ENCODE results near the gene RBM8A. TPM values are rescaled to one million over a fixed set of nuclear protein-coding genes. Genes with fewer than 3 reads are reported as not detected.
A peak's percentile ranks its signal among the peaks of the same experiment; 100 is the strongest.

The RBM8A gene
- total and polyA plus RNA-seq, 5 donors from 2014 or later: 143 to 176 (median 154) TPM

DNA sequence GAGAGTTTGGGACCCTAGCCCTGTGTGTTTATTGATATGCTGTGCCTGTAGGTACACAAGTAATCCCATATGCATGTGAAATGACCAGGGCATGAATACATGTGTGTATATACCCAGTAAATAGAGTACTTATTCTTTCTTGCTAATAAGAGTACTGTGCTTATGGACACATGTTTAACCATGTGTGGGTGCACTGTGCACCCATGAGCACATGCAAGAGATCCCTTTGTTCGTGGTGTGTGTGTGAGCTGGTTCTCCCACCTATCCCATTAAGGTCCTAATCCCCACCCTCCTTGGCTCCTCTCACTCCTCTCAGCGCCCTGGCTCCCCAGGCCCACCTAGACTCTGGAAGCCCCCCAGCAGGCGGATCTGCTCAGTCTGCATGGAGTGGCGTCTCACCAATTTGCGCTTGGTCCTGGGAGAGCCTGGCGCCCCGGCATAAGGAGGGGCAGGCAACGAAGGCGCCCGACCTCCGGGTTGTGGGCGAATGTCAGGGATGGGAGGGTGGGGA, 32.7 kb upstream of the RBM8A start:
- Mint-ChIP-seq H3K4me3 (peak overlapping the region; percentile 72 to 100 (median 96)), H3K27ac (peak overlapping the region; percentile 60 to 96 (median 94)), H3K36me3 (no peaks in the 10 kb centered on the region), H3K9me3 (no peaks in the 10 kb centered on the region), H3K4me1 (peaks cover 25 to 79% (median 66%) of the 10 kb centered on the region in 4 donors), H3K27me3 (no peaks in the 10 kb centered on the region)
- Histone ChIP-seq H3K36me3 (ENCODE audit: control insufficient read depth, insufficient read depth, low read length) (no peaks in the 10 kb centered on the region), H3K9me3 (ENCODE audit: control insufficient read depth in 2 of 2, low read length in 2 of 2) (no peaks in the 10 kb centered on the region), H3K4me3 (ENCODE audit: low read depth, low read length) (no peak overlapping the region), H3K27ac (ENCODE audit: insufficient read depth, low read length, poor library complexity, severe bottlenecking) (peak overlapping the region; percentile 69), H3K4me1 (ENCODE audit: control insufficient read depth, insufficient read depth, low read length, poor library complexity, severe bottlenecking) (peaks cover 79% of the 10 kb centered on the region), H3K27me3 (ENCODE audit: control insufficient read depth, insufficient read depth, low read length) (no peaks in the 10 kb centered on the region)
- no peak for ATAC-seq (ENCODE audit: low read depth in 2 of 2)
- DNase-seq: no peak

DNA sequence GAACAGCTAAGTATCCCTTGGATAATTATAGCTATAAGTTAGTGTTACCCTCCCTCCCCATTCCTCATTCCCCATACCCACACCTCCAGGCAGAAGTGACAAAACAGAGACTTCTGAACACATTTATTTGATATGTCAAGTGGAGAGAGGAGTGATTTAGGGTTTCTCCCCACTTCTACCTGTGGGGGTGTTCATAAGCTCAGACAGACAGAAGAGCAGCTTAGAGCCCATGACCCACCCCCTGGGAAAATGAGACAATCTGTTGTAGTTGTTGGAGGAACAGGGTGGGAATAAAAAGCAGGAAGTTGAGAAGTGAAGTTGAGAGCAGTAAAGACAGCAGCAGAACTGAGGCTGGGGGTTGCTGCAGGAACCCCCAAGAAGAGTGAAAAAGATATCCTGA, 32.0 kb upstream of the RBM8A start:
- Histone ChIP-seq H3K27me3 (ENCODE audit: control insufficient read depth, insufficient read depth, low read length) (no peaks in the 10 kb centered on the region), H3K27ac (ENCODE audit: insufficient read depth, low read length, poor library complexity, severe bottlenecking) (peak overlapping the region; percentile 85), H3K36me3 (ENCODE audit: control insufficient read depth, insufficient read depth, low read length) (no peaks in the 10 kb centered on the region), H3K4me3 (ENCODE audit: low read depth, low read length) (no peak overlapping the region), H3K9me3 (ENCODE audit: control insufficient read depth in 2 of 2, low read length in 2 of 2) (no peaks in the 10 kb centered on the region), H3K4me1 (ENCODE audit: control insufficient read depth, insufficient read depth, low read length, poor library complexity, severe bottlenecking) (peaks cover 84% of the 10 kb centered on the region)
- Mint-ChIP-seq H3K4me3 (peak overlapping the region; percentile 72 to 100 (median 96)), H3K4me1 (peaks cover 28 to 81% (median 68%) of the 10 kb centered on the region in 4 donors), H3K9me3 (no peaks in the 10 kb centered on the region), H3K27me3 (no peaks in the 10 kb centered on the region), H3K27ac (peak overlapping the region; percentile 60 to 96 (median 94)), H3K36me3 (no peaks in the 10 kb centered on the region)
- no peak for ATAC-seq (ENCODE audit: low read depth in 2 of 2)
- DNase-seq: no peak

DNA sequence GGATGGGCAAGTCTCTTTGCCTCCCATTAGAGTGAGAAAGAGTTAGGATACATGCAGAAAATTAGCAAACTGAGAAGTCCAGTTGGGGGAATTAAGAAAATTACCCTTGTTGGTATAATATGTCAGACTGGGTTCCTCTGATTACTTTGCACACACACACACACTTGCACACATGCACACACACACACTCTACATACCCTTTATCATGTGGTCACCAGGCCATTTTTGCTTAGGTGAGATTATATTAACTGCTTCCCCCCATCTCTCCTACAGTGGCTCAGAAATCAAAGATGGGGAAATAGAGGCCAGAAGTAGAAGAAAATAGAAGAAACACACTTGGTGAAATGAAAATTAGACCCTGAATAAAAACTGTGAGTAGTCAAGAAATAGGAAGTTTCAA, 31.4 kb upstream of the RBM8A start:
- Mint-ChIP-seq H3K4me3 (peak overlapping the region; percentile 72 to 100 (median 96)), H3K27ac (peak overlapping the region; percentile 79 to 94 (median 91)), H3K9me3 (no peaks in the 10 kb centered on the region), H3K4me1 (peaks cover 31 to 81% (median 68%) of the 10 kb centered on the region in 4 donors), H3K36me3 (no peaks in the 10 kb centered on the region), H3K27me3 (no peaks in the 10 kb centered on the region)
- no peak for ATAC-seq (ENCODE audit: low read depth in 2 of 2)
- Histone ChIP-seq H3K27ac (ENCODE audit: insufficient read depth, low read length, poor library complexity, severe bottlenecking) (peak overlapping the region; percentile 85), H3K27me3 (ENCODE audit: control insufficient read depth, insufficient read depth, low read length) (no peaks in the 10 kb centered on the region), H3K4me1 (ENCODE audit: control insufficient read depth, insufficient read depth, low read length, poor library complexity, severe bottlenecking) (peaks cover 84% of the 10 kb centered on the region), H3K4me3 (ENCODE audit: low read depth, low read length) (peak overlapping the region; percentile 82), H3K9me3 (ENCODE audit: control insufficient read depth in 2 of 2, low read length in 2 of 2) (no peaks in the 10 kb centered on the region), H3K36me3 (ENCODE audit: control insufficient read depth, insufficient read depth, low read length) (no peaks in the 10 kb centered on the region)
- no peak for DNase-seq

DNA sequence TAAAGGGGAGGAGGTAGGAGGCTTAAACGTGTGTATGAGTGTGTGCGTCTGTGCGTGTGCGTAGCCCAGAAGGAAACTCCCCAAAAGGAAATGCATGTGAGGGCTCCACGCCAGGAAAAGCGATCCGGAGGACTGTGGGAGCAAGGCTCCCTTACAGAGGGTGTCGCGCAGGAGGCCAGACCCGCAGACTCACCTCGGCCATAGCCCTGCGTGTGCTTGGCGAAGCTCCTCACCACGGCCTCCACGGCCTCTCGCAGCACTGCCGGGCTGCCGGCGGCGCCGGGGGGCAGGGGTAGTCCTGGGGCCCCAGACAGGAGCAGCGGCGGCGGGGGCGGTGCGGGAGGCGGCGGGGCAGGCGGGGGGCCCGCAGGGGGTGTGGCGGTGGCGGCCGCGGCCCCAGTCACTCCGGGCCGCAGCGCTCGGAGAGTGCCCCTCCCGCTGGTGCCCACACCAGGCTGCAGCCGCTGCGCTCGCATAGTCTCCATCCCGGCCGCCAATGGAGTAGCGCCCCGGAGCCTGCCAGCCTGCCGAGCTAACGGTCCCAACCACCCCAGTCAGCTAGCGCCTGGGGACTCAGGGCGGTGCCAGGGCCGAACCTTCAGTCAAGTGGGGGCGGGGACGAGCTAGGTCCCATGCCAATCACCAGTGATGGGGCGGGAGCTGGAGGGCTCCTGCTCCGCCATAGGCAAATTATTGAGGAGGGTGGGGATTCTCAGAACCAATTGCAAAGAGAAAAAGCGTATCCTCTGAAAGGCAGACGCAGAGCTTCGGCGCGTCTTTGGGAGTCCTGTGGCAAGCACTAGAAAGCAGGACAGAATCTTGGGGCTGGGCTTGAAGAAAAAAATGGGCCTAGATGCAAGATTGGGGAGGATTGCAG, 30.4 kb upstream of the RBM8A start, which contains the start of gene LIX1L:
Gene LIX1L, minus strand, starts transcription at position 575 of the 877 bp plus-strand sequence. Its CDS starts 90 bp downstream, at position 485.
- Histone ChIP-seq H3K4me1 (ENCODE audit: control insufficient read depth, insufficient read depth, low read length, poor library complexity, severe bottlenecking) (peaks cover 74% of the 10 kb centered on the region), H3K27ac (ENCODE audit: insufficient read depth, low read length, poor library complexity, severe bottlenecking) (peak within 1 kb of the TSS; percentile 85), H3K4me3 (ENCODE audit: low read depth, low read length) (peak within 1 kb of the TSS; percentile 93), H3K27me3 (ENCODE audit: control insufficient read depth, insufficient read depth, low read length) (no peaks in the 10 kb centered on the region), H3K9me3 (ENCODE audit: control insufficient read depth in 2 of 2, low read length in 2 of 2) (no peaks in the 10 kb centered on the region), H3K36me3 (ENCODE audit: control insufficient read depth, insufficient read depth, low read length) (peaks cover 2% of the 10 kb centered on the region)
- Mint-ChIP-seq H3K9me3 (no peaks in the 10 kb centered on the region), H3K27ac (peak within 1 kb of the TSS; percentile 91 to 96 (median 94)), H3K27me3 (no peaks in the 10 kb centered on the region), H3K4me1 (peaks cover 27 to 77% (median 64%) of the 10 kb centered on the region in 4 donors), H3K4me3 (peak within 1 kb of the TSS; percentile 96 to 100 (median 96)), H3K36me3 (peaks cover 6% of the 10 kb centered on the region)
- DNase-seq: peak; percentile 93 to 98 (median 94)
- peak; percentile 91 to 92 for ATAC-seq (ENCODE audit: low read depth in 2 of 2)

DNA sequence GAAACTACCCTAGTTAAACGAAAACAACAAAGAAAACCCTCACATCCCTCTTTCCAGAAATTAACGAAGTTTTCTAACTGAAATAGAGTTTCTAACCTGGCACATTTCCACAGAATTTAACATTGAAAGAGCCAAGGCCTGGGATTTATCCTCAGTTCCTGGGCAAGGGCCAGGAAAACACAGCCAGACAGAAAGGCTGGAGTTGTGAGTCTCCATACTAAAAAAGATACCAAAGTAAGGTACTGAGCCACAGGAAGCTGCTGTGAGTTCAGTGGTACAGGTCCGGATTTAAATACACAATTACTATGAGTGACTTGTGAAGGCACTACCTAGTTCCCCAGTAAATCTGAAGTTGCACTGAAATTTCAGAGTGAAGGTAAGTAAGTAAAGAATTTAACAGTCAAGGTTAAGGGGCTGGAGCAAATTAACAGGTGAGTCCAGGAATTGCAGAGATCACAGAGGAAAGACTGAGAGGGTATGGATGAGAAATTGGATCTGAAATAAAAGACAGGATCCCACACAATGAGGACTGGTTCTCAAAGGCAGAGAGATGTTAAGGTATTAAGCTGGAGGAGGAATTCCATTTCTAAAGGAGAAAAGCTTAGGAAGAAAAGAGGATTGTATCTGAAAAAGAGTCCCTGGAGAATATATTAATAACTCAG, 29.6 kb upstream of the RBM8A start:
- Histone ChIP-seq H3K27me3 (ENCODE audit: control insufficient read depth, insufficient read depth, low read length) (no peaks in the 10 kb centered on the region), H3K4me3 (ENCODE audit: low read depth, low read length) (peak overlapping the region; percentile 93), H3K27ac (ENCODE audit: insufficient read depth, low read length, poor library complexity, severe bottlenecking) (peak overlapping the region; percentile 85), H3K36me3 (ENCODE audit: control insufficient read depth, insufficient read depth, low read length) (peaks cover 5% of the 10 kb centered on the region), H3K4me1 (ENCODE audit: control insufficient read depth, insufficient read depth, low read length, poor library complexity, severe bottlenecking) (peaks cover 68% of the 10 kb centered on the region), H3K9me3 (ENCODE audit: control insufficient read depth in 2 of 2, low read length in 2 of 2) (no peaks in the 10 kb centered on the region)
- Mint-ChIP-seq H3K4me1 (peaks cover 32 to 76% (median 64%) of the 10 kb centered on the region in 4 donors), H3K9me3 (no peaks in the 10 kb centered on the region), H3K27me3 (no peaks in the 10 kb centered on the region), H3K27ac (peak overlapping the region; percentile 85 to 96 (median 91)), H3K4me3 (peak overlapping the region; percentile 96 to 100 (median 96)), H3K36me3 (peaks cover 10% of the 10 kb centered on the region)
- no peak for ATAC-seq (ENCODE audit: low read depth in 2 of 2)
- peak in 2 of 3 donors; percentile 19 to 64 for DNase-seq

DNA sequence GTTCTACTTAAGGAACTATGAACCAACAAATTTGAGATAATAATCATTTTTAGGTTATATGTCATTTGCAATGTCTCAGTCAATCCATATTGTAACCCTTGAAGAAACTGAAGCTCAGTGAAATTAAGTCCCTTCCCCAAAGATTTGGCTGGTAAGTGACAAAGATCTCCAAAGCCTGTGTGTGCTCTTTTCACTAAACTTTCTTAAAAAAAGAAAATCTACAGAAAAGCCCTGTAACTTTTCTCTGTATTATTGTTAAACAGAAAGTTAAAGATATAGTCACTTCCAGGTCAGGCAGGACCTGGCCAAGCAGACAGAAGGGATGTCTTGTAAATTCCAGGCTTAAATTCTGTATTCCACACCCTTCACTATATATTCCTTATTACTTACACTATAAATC, 29.1 kb upstream of the RBM8A start:
- H3K4me3 Mint-ChIP-seq: peak overlapping the region; percentile 96 to 100 (median 96)
- H3K27me3 Mint-ChIP-seq: no peaks in the 10 kb centered on the region
- peak overlapping the region; percentile 93 for H3K4me3 ChIP-seq (ENCODE audit: low read depth, low read length)
- no peaks in the 10 kb centered on the region for H3K27me3 ChIP-seq (ENCODE audit: control insufficient read depth, insufficient read depth, low read length)
- H3K36me3 ChIP-seq (ENCODE audit: control insufficient read depth, insufficient read depth, low read length): peaks cover 9% of the 10 kb centered on the region
- peak overlapping the region; percentile 85 for H3K27ac ChIP-seq (ENCODE audit: insufficient read depth, low read length, poor library complexity, severe bottlenecking)
- H3K9me3 ChIP-seq (ENCODE audit: control insufficient read depth in 2 of 2, low read length in 2 of 2): no peaks in the 10 kb centered on the region
- DNase-seq (no peak), ATAC-seq (ENCODE audit: low read depth in 2 of 2) (no peak)
- peaks cover 15% of the 10 kb centered on the region for H3K36me3 Mint-ChIP-seq
- no peaks in the 10 kb centered on the region for H3K9me3 Mint-ChIP-seq
- peak overlapping the region in 2 of 3 donors; percentile 85 to 91 for H3K27ac Mint-ChIP-seq
- H3K4me1 ChIP-seq (ENCODE audit: control insufficient read depth, insufficient read depth, low read length, poor library complexity, severe bottlenecking): peaks cover 67% of the 10 kb centered on the region
- H3K4me1 Mint-ChIP-seq: peaks cover 37 to 76% (median 66%) of the 10 kb centered on the region in 4 donors

DNA sequence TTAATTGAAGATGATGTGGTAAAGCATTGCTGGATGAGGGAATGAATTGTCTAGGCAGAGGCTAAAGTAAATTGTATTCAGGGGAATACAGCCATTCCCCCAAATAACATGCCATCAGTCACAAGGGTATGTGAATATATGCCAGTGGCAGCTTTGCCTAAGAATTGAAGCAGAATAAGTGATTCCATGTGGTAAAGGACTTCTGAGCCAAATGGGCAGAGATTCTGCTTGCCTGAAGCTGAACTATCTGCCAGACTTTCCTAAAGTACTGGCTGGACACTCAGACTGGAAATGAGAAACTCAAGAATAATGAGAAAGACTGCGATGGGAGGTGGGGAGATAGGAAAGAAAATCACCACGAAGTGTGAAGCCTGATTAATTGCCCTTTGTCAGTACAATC, 28.2 kb upstream of the RBM8A start:
- H3K27ac Mint-ChIP-seq: peak overlapping the region in 1 of 3 donors; percentile 52
- H3K9me3 ChIP-seq (ENCODE audit: control insufficient read depth in 2 of 2, low read length in 2 of 2): no peaks in the 10 kb centered on the region
- H3K4me1 Mint-ChIP-seq: peaks cover 37 to 85% (median 67%) of the 10 kb centered on the region in 4 donors
- no peak for ATAC-seq (ENCODE audit: low read depth in 2 of 2)
- peak overlapping the region; percentile 93 for H3K4me3 ChIP-seq (ENCODE audit: low read depth, low read length)
- H3K27ac ChIP-seq (ENCODE audit: insufficient read depth, low read length, poor library complexity, severe bottlenecking): no peak overlapping the region
- H3K9me3 Mint-ChIP-seq: no peaks in the 10 kb centered on the region
- DNase-seq: no peak
- H3K27me3 ChIP-seq (ENCODE audit: control insufficient read depth, insufficient read depth, low read length): no peaks in the 10 kb centered on the region
- peaks cover 12% of the 10 kb centered on the region for H3K36me3 ChIP-seq (ENCODE audit: control insufficient read depth, insufficient read depth, low read length)
- no peaks in the 10 kb centered on the region for H3K27me3 Mint-ChIP-seq
- peak overlapping the region; percentile 96 to 100 (median 96) for H3K4me3 Mint-ChIP-seq
- H3K4me1 ChIP-seq (ENCODE audit: control insufficient read depth, insufficient read depth, low read length, poor library complexity, severe bottlenecking): peaks cover 63% of the 10 kb centered on the region
- H3K36me3 Mint-ChIP-seq: peaks cover 18% of the 10 kb centered on the region

Measured in CD4-positive, CD25-positive, alpha-beta regulatory T cell (primary cell).